ENCODE data around the gene SHANK1. TPM values are rescaled to one million over a fixed set of nuclear protein-coding genes. Genes with fewer than 3 reads are reported as not detected.

Gene SHANK1
- total RNA-seq, 4 donors from 2014 or later, result 4.0 to 6.5 TPM; not detected in 2

- no peaks in the 10 kb centered on the region for H3K36me3 ChIP-seq
- no peak overlapping the region for H3K27ac ChIP-seq
- intact Hi-C loops (cut with DNase I; ENCODE audit: low total_unique reads), result no loop called here
- DNase-seq, result no peak
- H3K4me3 ChIP-seq, result no peak overlapping the region
- no peaks in the 10 kb centered on the region for H3K4me1 ChIP-seq
- TF ChIP-seq CTCF (IDR thresholded peaks at IDR 0.05), result no peak
- no peak for TF ChIP-seq POLR2A (IDR thresholded peaks at IDR 0.05)
- H3K9me3 ChIP-seq, result no peaks in the 10 kb centered on the region
- H3K27me3 ChIP-seq, result no peaks in the 10 kb centered on the region
Observed at GRCh38 chr19:50736338-50736737, 16.7 kb upstream of the SHANK1 start.

GRCh38 chr19:50735869-50736268 is 16.3 kb upstream of the SHANK1 start:
- H3K9me3 ChIP-seq, result no peaks in the 10 kb centered on the region
- H3K27me3 ChIP-seq, result no peaks in the 10 kb centered on the region
- H3K4me1 ChIP-seq, result no peaks in the 10 kb centered on the region
- no peak overlapping the region for H3K4me3 ChIP-seq
- DNase-seq, result no peak
- intact Hi-C loops (cut with DNase I; ENCODE audit: low total_unique reads), result no loop called here
- no peak overlapping the region for H3K27ac ChIP-seq
- TF ChIP-seq CTCF (IDR thresholded peaks at IDR 0.05), result no peak
- TF ChIP-seq POLR2A (IDR thresholded peaks at IDR 0.05), result no peak
- H3K36me3 ChIP-seq, result no peaks in the 10 kb centered on the region

GRCh38 chr19:50729894-50730293 is 10.3 kb upstream of the SHANK1 start:
- TF ChIP-seq CTCF (IDR thresholded peaks at IDR 0.05) (no peak), POLR2A (IDR thresholded peaks at IDR 0.05) (no peak)
- Histone ChIP-seq H3K27me3 (no peaks in the 10 kb centered on the region), H3K9me3 (no peaks in the 10 kb centered on the region), H3K4me1 (peaks cover 0 to 12% of the 10 kb centered on the region in 2 donors), H3K27ac (no peak overlapping the region), H3K36me3 (no peaks in the 10 kb centered on the region), H3K4me3 (no peak overlapping the region)
- intact Hi-C loops (cut with DNase I; ENCODE audit: low total_unique reads), result no loop called here
- no peak for DNase-seq

GRCh38 chr19:50728084-50728737 is 8.6 kb upstream of the SHANK1 start:
- Histone ChIP-seq H3K27me3 (no peaks in the 10 kb centered on the region), H3K36me3 (no peaks in the 10 kb centered on the region), H3K27ac (no peak overlapping the region), H3K9me3 (no peaks in the 10 kb centered on the region), H3K4me3 (no peak overlapping the region), H3K4me1 (peaks cover 0 to 19% of the 10 kb centered on the region in 2 donors)
- intact Hi-C loops (cut with DNase I; ENCODE audit: low total_unique reads), result no loop called here
- peak; percentile 82 to 86 for DNase-seq
- TF ChIP-seq POLR2A (IDR thresholded peaks at IDR 0.05) (no peak), CTCF (IDR thresholded peaks at IDR 0.05) (no peak)

- Histone ChIP-seq H3K9me3 (no peaks in the 10 kb centered on the region), H3K36me3 (no peaks in the 10 kb centered on the region), H3K27me3 (no peaks in the 10 kb centered on the region), H3K4me3 (peak overlapping the region; percentile 66 to 78), H3K4me1 (peaks cover 0 to 19% of the 10 kb centered on the region in 2 donors), H3K27ac (peak overlapping the region in 1 of 2 donors; percentile 85)
- no peak for DNase-seq
- intact Hi-C loops (cut with DNase I; ENCODE audit: low total_unique reads), result no loop called here
- TF ChIP-seq POLR2A (IDR thresholded peaks at IDR 0.05), result no peak
- TF ChIP-seq CTCF (IDR thresholded peaks at IDR 0.05), result no peak
Observed at GRCh38 chr19:50725911-50726230, 6.3 kb upstream of the SHANK1 start.
